Suprapubic skin (tissue), 3 donors: ENCODE data around the gene CMSS1.

Experiments
- POLR2AphosphoS5 ChIP-seq, 3 donors: sonication (generic); formaldehyde crosslinking; IDR thresholded peaks; one replicate each; pipeline ENCODE4 v1.6.1; 2017; ENCODE audit warnings: antibody characterized with exemption in 3 of 3
- TF ChIP-seq, protein P1 (sequence below), 2 donors: fragments of 200-600 bp in 1 of 2; fragments of 450-650 bp in 1 of 2; sonication (generic) in 1 of 2; IDR thresholded peaks; one replicate each; pipeline ENCODE4 v1.5.1; 2016 to 2019; ENCODE audit warnings: antibody characterized with exemption in 2 of 2, mild to moderate bottlenecking in 1 of 2, moderate library complexity in 1 of 2

DNA sequence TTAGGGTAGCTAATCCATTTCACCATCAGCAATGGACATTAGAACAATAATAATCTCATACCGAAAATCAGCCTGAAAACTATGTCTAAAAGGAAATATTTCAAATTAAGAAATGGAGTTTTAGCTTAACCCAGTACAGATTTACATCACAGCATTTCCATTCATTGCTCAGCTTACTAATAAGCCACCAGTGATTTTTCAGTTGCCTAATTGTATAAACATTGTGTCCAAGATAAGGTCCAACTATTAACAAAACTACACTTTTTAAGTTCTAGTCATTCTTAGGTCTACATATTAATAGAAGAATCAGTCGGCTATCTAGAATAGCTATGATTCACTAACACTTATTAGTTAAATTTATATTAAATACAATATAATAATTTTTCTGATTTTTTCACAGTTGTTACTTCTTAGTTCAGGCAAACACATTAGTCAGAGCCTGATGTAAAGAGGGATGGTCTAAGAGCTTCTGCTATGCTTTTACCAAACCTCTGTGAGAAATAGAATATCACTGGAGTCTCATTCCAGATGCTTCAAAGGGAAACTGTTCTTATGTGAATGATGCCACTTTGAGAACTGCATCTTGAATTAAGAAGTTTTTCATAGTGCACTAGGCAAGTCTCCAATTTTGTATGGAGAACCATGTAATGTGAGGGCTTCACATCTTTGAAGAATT lies 74.1 kb downstream of the CMSS1 start:
- no peak for TF ChIP-seq POLR2AphosphoS5 (IDR thresholded peaks at IDR 0.05)
- TF ChIP-seq, protein P1, sequence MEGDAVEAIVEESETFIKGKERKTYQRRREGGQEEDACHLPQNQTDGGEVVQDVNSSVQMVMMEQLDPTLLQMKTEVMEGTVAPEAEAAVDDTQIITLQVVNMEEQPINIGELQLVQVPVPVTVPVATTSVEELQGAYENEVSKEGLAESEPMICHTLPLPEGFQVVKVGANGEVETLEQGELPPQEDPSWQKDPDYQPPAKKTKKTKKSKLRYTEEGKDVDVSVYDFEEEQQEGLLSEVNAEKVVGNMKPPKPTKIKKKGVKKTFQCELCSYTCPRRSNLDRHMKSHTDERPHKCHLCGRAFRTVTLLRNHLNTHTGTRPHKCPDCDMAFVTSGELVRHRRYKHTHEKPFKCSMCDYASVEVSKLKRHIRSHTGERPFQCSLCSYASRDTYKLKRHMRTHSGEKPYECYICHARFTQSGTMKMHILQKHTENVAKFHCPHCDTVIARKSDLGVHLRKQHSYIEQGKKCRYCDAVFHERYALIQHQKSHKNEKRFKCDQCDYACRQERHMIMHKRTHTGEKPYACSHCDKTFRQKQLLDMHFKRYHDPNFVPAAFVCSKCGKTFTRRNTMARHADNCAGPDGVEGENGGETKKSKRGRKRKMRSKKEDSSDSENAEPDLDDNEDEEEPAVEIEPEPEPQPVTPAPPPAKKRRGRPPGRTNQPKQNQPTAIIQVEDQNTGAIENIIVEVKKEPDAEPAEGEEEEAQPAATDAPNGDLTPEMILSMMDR (IDR thresholded peaks at IDR 0.05) = no peak
